Activated CD8-positive, alpha-beta T cell treated with anti-CD3 and anti-CD28 coated beads for 36 hours (primary cell): ENCODE measurements around the gene DDX46. TPM values are rescaled to one million over a fixed set of nuclear protein-coding genes. Genes with fewer than 3 reads are reported as not detected.

Experiments used
- ATAC-seq: fragments of 200-7000 bp; cut with Tn5 transposase; one replicate; pipeline ENCODE4 v1.10.0; 2021; ENCODE audit warnings: mild to moderate bottlenecking, moderate library complexity
- CTCF ChIA-PET: fragments of 350-600 bp; sonication (Branson Sonifier 250); formaldehyde crosslinking; loops from one replicate; lab custom pipeline; 2021; ENCODE audit warnings: antibody characterized with exemption; lab: Charles Lee
- POLR2A ChIA-PET: fragments of 350-600 bp; sonication (Branson Sonifier 250); formaldehyde crosslinking; loops from one replicate; lab custom pipeline; 2021; ENCODE audit warnings: antibody characterized with exemption; lab: Charles Lee
- DNase-seq: peaks from one replicate; pipeline ENCODE4 v3.0.0-alpha.2; 2020
- H3K27ac Mint-ChIP-seq: one replicate; pipeline ENCODE4 v1.8.0; 2021; ENCODE audit warnings: mild to moderate bottlenecking, mixed read lengths
- H3K27me3 Mint-ChIP-seq: one replicate; pipeline ENCODE4 v1.8.0; 2021; ENCODE audit warnings: mixed read lengths
- H3K36me3 Mint-ChIP-seq: one replicate; pipeline ENCODE4 v1.8.0; 2021; ENCODE audit warnings: low read depth, mixed read lengths
- H3K4me1 Mint-ChIP-seq: one replicate; pipeline ENCODE4 v1.8.0; 2021; ENCODE audit warnings: low read depth, mixed read lengths
- H3K4me3 Mint-ChIP-seq: one replicate; pipeline ENCODE4 v1.8.0; 2021; ENCODE audit warnings: mild to moderate bottlenecking, moderate library complexity, mixed read lengths
- H3K9me3 Mint-ChIP-seq: one replicate; pipeline ENCODE4 v1.8.0; 2021; ENCODE audit warnings: mixed read lengths
- CTCF ChIP-seq: fragments of 200-600 bp; IDR thresholded peaks from one replicate; pipeline ENCODE4 v1.8.0; 2022; ENCODE audit warnings: antibody characterized with exemption, mild to moderate bottlenecking
- intact Hi-C: fragments of 100-400 bp; cut with micrococcal nuclease; formaldehyde crosslinking; loops from one replicate; pipeline ENCODE4 v1.10.0; 2022
- total RNA-seq, 2 experiments: library from RNA; stranded (reverse); gene quantifications; one replicate each; pipeline ENCODE4 v1.2.3, GENCODE V29; 2021

DDX46 gene
- total RNA-seq, 2 experiments from 2014 or later, result 60.8 to 67.9 TPM

- CTCF ChIA-PET, result interaction anchor here (0.9 to 2.9 kb wide), 4 partner anchors 12 to 34 kb away, joined by 3 to 8 read pairs (median 4); partner anchors contain the start of genes C5orf24 and PCBD2
- ATAC-seq (peak; percentile 87), DNase-seq (peak; percentile 87)
- Mint-ChIP-seq H3K4me1 (peaks cover 32% of the 10 kb centered on the region), H3K27ac (peak within 1 kb of the TSS; percentile 94), H3K4me3 (peak within 1 kb of the TSS; percentile 85), H3K9me3 (no peaks in the 10 kb centered on the region), H3K27me3 (no peaks in the 10 kb centered on the region), H3K36me3 (peaks cover 4% of the 10 kb centered on the region)
- POLR2A ChIA-PET, result interaction anchor here (0.7 to 3.3 kb wide), 15 partner anchors 9 to 43 kb away, joined by 3 to 19 read pairs (median 4); partner anchors contain the start of genes C5orf24 and PCBD2
- intact Hi-C loops, result no loop called here
- TF ChIP-seq CTCF, result no peak
Measured at GRCh38 chr5:134873987-134874830, 115.6 kb downstream of the DDX46 start, which contains the start of gene TXNDC15. TXNDC15 (plus strand) TSS chr5:134874371; CDS start chr5:134874428, 57 bp downstream.

- no peaks in the 10 kb centered on the region for H3K9me3 Mint-ChIP-seq
- ATAC-seq, result peak; percentile 57
- POLR2A ChIA-PET, result interaction anchor here (0.7 to 3.3 kb wide), 7 partner anchors 11 to 42 kb away, joined by 3 to 19 read pairs (median 7); partner anchors contain the start of genes C5orf24 and PCBD2
- peak overlapping the region; percentile 94 for H3K27ac Mint-ChIP-seq
- peak overlapping the region; percentile 85 for H3K4me3 Mint-ChIP-seq
- no peaks in the 10 kb centered on the region for H3K27me3 Mint-ChIP-seq
- TF ChIP-seq CTCF, result no peak
- CTCF ChIA-PET, result interaction anchor here (1.1 kb wide), 1 partner anchor 30 kb away, joined by 4 read pairs; the partner anchor contains the start of gene C5orf24
- peak; percentile 56 for DNase-seq
- intact Hi-C loops, result no loop called here
- H3K4me1 Mint-ChIP-seq, result peaks cover 33% of the 10 kb centered on the region
- H3K36me3 Mint-ChIP-seq, result peaks cover 4% of the 10 kb centered on the region
Measured at GRCh38 chr5:134874831-134875655, 116.5 kb downstream of the DDX46 start.

DNA sequence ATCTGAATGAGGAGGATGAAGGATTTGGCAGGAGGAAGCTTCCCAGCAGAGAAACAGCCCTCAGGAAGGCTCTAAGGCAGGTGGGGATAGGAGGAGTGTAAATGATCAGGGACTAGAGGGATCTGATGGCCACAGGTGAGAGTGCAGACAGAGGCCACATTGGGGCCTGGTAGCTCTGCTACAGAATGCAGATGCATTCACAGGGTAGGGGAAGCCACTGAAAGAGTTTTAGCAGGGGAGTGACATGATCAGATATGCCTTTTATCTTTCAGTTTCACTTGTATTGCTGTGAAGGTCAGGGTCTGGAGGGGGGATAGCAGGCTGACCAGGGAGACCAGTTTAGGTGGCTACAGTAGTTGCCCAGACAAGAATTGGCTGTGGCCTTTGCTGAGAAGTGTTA lies 118.6 kb downstream of the DDX46 start:
- peak; percentile 8 for DNase-seq
- Mint-ChIP-seq H3K27ac (peak overlapping the region; percentile 7), H3K27me3 (no peaks in the 10 kb centered on the region), H3K9me3 (no peaks in the 10 kb centered on the region), H3K4me1 (peaks cover 38% of the 10 kb centered on the region), H3K36me3 (peaks cover 7% of the 10 kb centered on the region), H3K4me3 (no peak overlapping the region)
- CTCF ChIA-PET, result interaction anchor here (1.6 kb wide), 1 partner anchor 9 kb away, joined by 4 read pairs; no protein-coding TSS in a partner anchor
- POLR2A ChIA-PET, result interaction anchor here (0.7 to 1.6 kb wide), 6 partner anchors 8 to 32 kb away, joined by 3 to 5 read pairs (median 4); partner anchors contain the start of genes C5orf24 and PCBD2
- TF ChIP-seq CTCF, result no peak
- intact Hi-C loops, result no loop called here
- peak; percentile 10 for ATAC-seq

DNA sequence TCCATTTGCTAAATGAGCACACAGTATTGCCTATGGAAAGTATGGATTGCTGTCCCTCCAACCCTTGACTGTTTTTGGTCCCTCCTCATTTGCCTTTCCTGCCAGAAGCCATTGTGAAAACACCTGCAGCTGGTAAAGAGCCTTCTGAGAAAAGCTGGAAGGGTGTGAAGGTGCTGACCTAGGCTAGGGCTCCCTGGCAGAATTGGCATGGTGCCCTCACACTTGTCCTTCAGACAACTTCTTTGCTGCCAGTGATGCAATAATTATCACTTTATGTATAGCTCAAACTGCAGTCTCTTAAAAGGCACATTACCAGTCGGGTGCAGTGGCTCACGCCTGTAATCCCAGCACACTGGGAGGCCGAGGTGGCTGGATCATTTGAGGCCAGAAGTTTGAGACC lies 119.8 kb downstream of the DDX46 start:
- CTCF ChIA-PET, result interaction anchor here (2.9 kb wide), 1 partner anchor 26 kb away, joined by 9 read pairs; the partner anchor contains the start of gene PCBD2
- no peak overlapping the region for H3K4me3 Mint-ChIP-seq
- intact Hi-C loops, result no loop called here
- H3K9me3 Mint-ChIP-seq, result no peaks in the 10 kb centered on the region
- no peak for TF ChIP-seq CTCF
- peak overlapping the region; percentile 48 for H3K27ac Mint-ChIP-seq
- POLR2A ChIA-PET, result interaction anchor here (0.7 to 0.8 kb wide), 2 partner anchors 42 to 120 kb away, joined by 3 read pairs; partner anchors contain the start of gene DDX46
- H3K4me1 Mint-ChIP-seq, result peaks cover 30% of the 10 kb centered on the region
- DNase-seq (no peak), ATAC-seq (no peak)
- peaks cover 7% of the 10 kb centered on the region for H3K36me3 Mint-ChIP-seq
- H3K27me3 Mint-ChIP-seq, result no peaks in the 10 kb centered on the region
